HG03354 (cell line): ENCODE data around the gene COL19A1.
"Not testable (repeated sequence)": the region's sequence is repeated elsewhere in the genome, so short reads cannot be mapped to it uniquely, and the experiment has no call there.

Experiments
- ATAC-seq: cut with Tn5 transposase; IDR thresholded peaks from one replicate; pipeline ENCODE4 v1.9.1; 2021; ENCODE audit warnings: mild to moderate bottlenecking; ENCODE audit not compliant: unreplicated experiment, poor library complexity, severe bottlenecking

Gene COL19A1

DNA sequence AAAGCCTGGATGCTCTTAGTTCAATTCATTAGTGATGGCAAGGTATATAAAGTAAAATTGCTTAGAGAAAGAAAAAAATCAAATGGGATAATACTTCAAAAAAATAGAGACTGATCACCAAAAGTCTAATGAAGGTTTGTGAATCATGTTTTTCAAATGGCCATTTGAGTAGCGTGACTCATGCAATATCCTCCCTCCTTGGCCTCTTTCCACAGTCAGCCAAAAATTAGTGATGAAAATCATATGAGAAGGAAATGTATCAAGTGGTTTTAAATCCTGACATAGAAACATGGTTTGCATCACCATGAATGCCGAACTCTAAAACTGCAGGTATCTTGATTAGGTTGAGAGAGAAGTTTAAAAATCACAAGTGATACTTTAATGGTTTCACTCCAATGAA is 1.2 kb upstream of the COL19A1 start:
- ATAC-seq, result no peak

DNA sequence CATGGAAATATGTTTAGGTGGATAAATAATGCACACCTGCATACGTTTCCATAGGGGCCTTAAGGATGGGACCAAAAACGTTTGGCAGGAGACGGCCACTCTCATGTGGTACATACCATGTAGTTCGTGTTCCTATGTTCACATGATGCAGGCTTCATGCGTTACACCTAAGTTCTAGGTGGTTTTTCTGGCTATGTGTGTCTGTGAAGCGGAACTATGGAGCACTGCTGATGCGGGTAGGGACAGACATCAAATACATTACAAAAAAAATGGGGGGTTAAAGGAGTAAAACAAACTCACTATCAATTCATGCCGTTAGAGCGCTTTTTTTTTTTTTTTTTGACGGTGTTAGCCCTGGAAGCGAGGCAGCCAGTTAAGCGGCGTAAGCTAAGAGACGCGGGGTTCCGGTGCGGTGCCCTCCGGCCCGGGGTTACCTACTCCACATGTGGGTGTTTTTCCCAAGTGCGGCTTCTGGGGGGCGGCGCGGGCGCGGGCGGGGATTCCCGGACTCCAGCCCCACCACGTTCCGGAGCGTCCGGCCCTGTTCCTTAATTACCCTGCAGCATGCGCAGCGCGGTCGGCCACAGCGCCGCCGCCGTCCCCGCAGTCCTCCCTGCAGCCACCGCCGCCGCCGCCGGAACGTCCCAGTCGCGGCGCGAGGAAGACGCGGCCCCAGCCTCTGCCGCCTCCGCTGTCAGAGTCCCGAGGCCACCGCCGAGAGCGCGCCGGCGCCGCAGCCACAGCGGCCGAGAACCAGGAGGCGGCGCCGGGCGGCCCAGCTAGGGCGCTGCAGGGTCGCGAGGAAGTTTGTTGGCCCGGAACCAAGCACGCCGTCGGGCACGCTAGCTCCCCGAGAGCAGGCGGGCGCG is 648 bp downstream of the COL19A1 start:
- ATAC-seq, result peak; percentile 59

DNA sequence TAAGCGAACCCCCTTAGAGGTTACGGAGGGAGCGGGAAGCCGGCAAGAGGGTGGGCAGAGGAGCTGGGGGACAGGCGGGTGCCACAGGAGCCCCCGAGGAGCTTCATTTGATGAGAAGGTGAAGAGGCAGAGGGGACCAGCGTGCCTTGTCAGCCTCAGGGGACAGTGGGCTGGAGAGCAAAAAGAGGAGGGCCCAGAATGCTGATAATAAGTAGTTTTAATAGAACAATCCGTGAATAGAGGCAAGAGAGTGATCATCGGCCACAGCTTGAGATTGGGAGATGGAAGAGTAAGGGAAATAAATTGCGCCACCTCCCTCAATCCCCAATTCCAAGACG is 1.3 kb downstream of the COL19A1 start:
- ATAC-seq, result no peak

DNA sequence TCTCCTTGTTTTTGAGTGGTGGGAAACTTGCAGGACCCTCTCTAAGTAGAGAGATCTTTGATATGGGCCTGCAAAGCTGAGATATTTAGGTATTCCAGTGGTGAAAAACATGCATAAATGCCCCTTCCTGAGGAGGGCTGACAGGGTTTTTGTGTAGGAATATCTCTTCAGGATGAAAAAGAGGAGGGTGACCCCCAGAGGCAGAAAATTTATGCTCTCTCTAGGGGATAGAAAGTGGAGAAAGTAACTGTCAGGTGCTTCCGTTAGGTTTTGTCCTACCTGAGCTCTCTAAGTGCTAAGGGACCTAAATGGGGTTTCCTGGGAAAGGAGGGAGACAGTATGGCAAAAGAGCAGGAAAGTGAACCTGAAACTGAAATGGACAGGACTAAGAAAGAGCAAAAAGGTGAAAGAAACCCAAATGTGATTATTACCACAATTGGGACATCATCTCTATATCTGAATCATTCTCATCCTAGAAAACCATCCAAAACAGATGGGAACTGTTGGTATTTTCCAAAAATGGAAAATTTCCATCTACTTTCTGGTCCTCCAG is 2.0 kb downstream of the COL19A1 start:
- ATAC-seq, result no peak

DNA sequence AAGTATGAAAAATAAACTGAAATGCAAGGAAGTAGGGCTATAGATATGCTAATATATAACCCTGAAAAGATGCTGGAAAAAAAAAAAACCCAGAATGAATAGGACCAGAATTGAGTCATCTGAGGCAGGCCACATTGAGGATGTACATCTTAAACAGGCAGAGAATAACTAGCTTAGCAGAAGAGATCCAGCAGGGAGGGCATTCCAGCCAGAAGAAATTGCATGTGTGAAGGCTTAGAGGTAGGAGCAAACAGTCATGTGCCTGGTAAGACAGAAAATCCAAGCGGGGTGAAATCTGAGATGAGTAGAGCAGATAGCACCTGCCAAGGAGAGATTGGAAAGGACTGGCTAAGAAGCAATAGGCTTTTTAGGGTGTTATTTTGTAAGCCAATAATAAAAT is 2.6 kb downstream of the COL19A1 start:
- no peak for ATAC-seq

DNA sequence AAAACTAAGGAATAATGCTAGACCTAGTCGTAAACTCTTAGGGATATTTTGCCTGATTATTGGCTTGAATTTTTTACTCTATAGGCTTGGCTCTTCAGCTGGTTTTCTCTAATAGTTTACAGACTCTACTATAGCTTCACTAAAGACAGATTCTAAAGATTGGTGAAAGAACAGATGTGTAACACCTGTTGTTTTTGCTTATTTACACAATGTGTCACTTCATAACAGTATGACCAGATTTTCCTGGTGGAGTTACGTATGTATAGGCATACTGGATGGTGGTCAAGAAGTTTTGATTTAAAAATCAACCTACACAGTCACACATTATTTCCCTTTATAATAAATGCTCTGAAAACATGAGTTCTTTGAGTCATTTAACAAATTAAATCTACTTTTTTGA is 4.8 kb downstream of the COL19A1 start:
- no peak for ATAC-seq

DNA sequence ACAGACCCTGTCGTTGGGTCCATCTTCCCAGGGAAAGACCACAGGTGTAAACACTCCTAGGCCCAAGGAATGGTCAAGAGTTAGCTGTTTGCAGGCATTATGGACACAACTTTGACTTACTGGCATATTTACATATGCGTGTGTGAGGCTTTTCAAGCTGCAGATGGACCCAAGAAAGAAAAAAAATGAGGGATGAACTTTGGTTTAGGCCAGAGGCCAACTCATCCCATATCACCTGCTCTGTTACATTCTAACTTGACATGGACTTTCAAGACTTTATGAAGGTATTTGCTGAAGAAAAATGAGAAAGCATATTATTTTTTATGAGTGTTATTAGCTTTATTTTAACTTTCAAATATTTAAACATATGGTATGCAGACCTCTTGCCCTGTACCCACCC is 6.9 kb downstream of the COL19A1 start:
- no peak for ATAC-seq

DNA sequence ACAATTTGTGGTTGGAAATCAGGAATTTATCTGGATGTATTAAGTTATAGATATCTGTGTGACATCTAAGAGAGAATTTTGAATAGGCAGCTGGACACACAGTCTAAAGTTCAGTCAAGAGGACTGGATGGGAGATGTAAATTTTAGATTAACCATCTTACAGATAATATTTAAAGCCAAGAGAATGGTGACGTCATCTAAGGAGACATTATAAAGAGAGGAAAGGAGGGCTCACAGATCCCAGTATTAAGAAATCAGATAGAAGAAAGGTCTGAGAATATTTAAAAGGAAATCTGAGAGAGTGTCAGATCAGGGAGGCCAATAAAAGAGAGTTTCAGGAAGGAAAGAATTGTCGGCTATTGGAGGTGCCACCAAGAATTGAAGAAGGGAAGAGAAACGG is 9.4 kb downstream of the COL19A1 start:
- no peak for ATAC-seq

DNA sequence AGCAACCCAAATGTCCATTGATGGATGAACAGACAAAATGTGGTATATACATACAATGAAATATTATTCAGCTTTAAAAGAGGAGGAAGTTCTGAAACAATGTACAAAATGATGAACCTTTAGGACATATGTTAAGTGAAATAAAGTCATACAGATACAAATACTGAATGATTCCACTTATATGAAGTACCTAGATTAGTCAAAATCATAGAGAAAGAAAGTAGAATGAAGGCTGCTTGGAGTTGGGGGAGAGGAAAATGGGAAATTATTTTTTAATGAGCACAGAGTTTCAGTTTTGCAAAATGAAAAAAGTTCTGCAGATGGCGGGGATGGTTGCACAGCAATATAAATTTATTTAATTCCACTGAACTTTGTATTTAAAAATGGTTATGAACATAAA is 12.4 kb downstream of the COL19A1 start:
- ATAC-seq, result no peak

DNA sequence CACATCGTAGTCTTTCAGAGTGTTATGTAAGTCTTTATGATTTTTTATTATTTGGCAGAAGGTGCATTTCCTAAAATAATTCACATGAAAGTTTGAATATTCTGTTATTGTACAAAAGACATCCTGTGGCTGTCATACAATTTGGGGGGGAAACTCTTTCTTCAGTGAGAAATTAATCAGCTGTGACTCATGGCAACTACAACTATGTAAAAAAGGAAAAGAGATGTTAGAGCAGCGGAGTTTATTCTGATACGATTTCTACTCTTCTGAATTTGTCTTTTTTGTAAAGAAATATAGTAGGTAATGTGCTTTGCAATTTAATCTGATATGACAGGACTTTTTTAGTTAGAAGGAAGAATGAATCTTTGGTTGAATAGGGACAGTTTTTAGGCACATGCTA is 14.2 kb downstream of the COL19A1 start:
- peak; percentile 40 for ATAC-seq

DNA sequence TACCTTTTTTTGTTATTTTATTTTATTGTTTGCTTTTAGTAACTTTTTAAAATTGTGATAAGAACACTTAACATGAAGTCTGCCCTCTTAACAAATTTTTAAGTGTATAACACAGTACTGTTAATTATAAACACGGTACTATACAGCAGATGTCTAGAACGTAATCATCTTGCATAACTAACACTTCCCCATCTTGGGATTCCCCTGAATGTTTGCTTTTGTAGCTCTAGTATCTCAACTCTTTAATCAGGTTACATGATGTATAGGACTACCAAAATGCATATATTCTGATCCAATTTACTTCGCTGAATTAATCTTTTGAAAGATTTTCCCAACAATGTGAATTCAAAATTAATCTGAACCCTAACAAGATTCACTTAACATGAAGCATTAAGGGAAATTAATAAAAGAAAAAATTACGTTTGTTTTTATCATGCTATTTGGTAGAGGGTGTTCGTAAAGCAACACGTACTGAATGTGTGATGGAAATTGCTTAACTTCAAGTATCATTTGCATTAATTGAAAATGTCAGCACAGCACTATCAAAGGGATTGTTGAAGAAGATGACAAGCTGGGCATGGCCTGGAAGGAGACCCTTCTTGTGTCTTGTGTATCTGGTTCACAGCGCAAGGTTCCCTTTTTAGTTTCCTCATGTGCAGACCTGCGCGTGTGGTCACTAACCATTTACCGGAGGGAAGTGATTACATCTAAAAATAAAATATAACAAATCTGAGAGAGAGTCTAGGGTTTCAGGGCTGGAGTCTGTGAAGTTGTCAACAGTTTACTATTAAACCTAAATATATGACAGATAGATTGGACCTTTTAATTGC is 15.2 kb downstream of the COL19A1 start:
- ATAC-seq, result peak; percentile 88

DNA sequence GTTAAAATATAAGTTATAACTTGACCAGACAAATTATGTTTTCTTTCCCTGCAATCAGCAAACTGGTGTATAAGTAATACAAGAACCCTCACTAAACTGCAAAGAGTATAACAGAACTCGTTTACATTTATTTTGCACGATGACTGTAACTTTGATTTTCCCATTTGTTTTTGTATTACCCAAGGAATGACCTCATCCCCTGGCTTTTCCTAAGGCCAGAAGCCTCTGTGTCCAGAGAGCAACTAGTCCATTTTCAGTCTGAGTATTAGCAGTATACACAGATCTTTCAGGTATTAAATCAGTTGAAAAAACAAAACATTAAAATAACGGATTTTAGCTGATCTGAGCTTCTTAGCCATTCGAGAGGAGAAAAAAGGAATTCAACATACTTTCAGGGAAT is 17.2 kb downstream of the COL19A1 start:
- ATAC-seq, result no peak

DNA sequence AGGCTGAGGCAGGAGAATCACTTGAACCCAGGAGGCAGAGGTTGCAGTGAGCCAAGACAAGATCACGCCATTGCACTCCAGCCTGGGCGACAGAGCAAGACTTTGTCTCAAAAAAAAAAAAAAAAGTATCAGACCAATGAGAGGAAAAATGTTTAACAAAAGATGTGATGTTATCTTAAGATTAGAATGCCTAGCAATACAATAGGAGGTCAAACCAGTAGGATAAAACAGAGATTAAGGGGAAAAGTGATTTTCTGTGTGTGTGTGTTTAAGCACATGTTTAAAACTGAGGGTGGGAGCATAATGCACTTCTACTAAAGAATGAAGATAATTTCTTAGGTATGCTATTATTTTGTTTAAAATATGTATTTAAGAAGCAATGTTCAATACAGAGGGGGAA is 17.9 kb downstream of the COL19A1 start:
- ATAC-seq, result no peak

DNA sequence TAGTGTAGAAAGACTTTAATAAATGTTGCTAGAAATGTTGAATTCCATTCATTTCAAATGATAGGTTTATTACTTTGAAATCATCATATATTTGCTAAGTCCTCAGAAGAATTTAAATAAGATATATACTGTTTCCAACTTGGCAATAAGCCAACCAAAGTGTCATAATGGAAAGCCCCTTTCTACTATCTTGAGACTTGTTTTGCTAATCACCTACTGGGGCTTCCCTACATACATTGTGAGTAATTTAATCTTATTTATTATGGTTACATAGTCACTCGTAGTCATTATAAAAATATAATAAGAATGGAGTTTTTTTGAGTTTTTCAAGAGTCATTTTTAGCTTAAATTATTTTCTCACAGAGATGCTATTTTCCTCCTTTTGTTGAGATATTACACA is 20.7 kb downstream of the COL19A1 start:
- ATAC-seq, result peak; percentile 66

DNA sequence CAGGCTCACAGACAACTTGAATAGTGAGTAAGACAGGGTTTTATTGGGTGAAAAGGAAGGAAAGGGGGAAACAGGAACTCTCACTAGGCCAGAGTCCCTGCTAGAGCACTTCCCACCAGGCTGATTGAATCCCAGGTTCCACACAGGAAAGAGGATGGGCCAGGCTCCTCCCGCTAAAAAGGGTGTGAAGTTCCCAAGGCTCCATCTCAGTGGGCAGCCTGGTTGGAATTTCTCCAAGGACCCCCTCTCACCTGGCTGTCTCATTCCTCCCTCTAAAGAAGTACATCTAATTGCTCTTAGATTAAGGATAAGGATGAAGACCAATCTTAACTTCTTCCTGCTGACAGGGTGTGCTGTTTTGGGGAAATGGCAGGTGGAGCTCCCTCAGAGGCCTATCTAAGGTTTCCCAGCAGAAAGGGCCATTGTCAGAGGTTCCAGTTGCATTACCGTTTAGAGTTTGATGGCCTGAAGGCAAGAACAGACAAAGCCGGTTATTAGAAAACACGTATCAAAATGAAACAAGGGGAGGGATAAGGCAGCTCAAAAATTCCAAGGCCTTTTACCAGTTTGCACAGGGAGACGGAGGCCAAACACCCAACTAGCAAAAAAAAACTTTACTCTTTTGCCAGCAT is 21.5 kb downstream of the COL19A1 start:
- no peak for ATAC-seq

DNA sequence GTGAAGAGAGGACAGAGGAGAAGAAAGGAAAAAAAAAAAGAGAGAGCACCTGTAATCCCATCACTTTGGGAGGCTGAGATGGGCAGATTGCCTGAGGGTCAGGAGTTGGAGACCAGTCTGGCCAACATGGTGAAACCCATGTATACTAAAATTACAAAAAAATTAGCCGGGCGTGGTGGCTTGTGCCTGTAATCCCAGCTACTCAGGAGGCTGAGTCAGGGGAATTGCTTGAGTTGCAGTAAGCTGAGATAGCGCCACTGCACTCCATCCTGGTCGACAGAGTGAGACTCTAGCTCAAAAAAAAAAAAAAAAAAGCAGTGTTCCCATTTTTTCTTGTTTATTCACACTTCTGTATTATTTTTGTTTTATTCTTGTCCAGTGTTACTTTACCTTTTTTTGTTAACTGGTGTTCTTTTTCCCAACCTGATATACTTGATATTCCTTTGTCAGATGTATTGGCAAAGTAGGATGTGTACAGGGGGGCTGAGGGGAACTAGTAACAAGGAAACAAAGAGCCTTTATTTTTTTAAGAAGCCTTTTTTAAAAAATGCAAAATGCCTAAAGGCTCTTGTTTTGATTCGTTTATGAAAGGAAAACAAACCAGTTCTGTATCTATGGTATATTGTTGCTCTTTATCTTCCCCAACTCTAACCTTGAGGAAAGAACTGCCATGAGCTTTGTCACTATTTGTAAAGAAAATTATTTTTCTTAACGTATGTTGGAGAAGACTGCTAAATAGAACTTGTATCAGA is 22.3 kb downstream of the COL19A1 start:
- no peak for ATAC-seq

DNA sequence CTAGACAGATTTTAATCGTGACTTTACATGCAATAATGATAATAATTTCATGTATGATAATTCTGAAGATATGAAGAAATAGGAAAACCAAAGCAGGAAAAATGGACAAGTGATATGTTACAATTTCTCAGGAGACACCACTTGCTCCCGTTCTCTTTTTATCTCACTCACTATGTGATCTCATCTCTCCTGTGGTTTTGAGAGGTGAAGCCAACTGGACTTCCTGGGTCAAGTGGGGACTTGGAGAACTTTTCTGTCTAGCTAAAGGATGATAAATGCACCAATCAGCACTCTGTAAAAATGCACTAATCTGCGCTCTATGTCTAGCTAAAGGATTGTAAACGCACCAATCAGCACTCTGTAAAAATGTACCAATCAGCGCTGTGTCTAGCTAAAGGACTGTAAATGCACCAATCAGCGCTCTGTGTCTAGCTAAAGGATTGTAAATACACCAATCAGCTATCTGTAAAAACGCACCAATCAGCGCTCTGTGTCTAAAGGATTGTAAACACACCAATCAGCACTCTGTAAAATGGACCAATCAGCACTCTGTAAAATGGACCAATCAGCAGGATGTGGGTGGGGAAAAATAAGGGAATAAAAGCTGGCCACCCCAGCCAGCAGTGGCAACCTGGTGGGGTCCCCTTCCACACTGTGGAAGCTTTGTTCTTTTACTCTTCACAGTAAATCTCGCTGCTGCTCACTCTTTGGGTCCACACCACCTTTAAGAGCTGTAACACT is 23.0 kb downstream of the COL19A1 start:
- not testable (repeated sequence) for ATAC-seq

DNA sequence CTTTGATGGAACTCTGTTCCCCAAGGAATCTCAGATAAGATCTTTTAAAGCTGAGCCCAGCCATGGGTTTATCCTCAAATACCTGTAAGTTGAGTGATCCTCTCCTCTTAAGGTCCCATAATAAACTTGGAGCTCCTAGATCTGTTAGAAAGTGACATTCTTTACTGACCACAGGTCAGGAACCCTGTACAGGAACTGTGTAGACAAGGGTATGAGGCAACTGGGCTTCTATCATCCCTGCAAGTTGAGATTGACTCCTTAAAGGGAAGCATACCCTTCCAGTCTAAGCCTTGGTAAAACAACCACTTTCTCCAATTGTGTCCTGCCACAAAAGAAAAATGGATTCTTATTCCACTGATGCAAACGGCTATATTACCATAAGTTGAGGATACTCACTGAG is 26.2 kb downstream of the COL19A1 start:
- ATAC-seq, result not testable (repeated sequence)

DNA sequence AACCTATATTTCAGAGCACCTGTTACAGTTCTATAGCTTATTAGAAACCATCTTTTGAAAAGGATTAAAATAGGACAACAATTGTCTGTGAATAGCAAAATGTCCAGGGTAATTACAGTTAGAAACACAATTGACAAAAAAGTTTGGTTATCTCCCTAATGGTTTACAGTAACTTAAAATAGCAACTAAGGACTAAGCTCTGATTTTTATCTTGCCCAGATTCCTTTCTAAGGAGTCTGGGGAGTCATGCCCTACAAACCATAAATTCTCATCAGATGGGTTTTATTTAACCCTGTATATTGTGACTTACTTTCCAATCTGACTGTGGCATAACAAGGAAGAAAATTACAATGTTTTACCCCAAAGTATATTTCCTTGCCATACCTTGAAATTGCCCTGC is 26.9 kb downstream of the COL19A1 start:
- not testable (repeated sequence) for ATAC-seq
